ENCODE results near the gene WNT2.

- TF ChIP-seq CTCF (conservative IDR thresholded peaks at IDR 0.05 in 1 of 2, IDR thresholded peaks at IDR 0.05 in 1 of 2; ENCODE audit: extremely low read depth in 1 of 2, insufficient read depth in 1 of 2, low read depth in 1 of 2, low read length in 2 of 2) (no peak), EZH2 (IDR thresholded peaks at IDR 0.05; ENCODE audit: borderline replicate concordance, low read length) (no peak)
Observed at GRCh38 chr7:117277576-117277975, 45.3 kb downstream of the WNT2 start.
